Astrocyte of the cerebellum (primary cell): ENCODE measurements around the gene ERMARD.
"Not testable (repeated sequence)": the region's sequence is repeated elsewhere in the genome, so short reads cannot be mapped to it uniquely, and the experiment has no call there.

Source experiments
- DNase-seq: peaks from one replicate; pipeline ENCODE4 v3.0.0-alpha.2; 2011; ENCODE audit warnings: low read depth
- H3K4me3 ChIP-seq: 2 replicates; pipeline ENCODE4 v1.5.1; 2011; ENCODE audit warnings: mild to moderate bottlenecking, low read depth, low read length, moderate library complexity
- CTCF ChIP-seq: IDR thresholded peaks from 2 replicates; pipeline ENCODE4 v1.5.1; 2012; ENCODE audit warnings: low read length, low read depth, moderate library complexity, mild to moderate bottlenecking; ENCODE audit errors: missing control alignments
- in situ Hi-C: cut with HindIII; loops from 2 replicates; pipeline ENCODE4 v1.10.0; 2017; ENCODE audit warnings: low sequenced_read_pairs

The ERMARD gene

GRCh38 chr6:169755162-169755561 is 3.7 kb downstream of the ERMARD start:
- no peak for DNase-seq
- no peak overlapping the region for H3K4me3 ChIP-seq
- no peak for TF ChIP-seq CTCF
- in situ Hi-C loops = no loop called here

GRCh38 chr6:169763308-169763707 is 11.9 kb downstream of the ERMARD start:
- no peak overlapping the region for H3K4me3 ChIP-seq
- in situ Hi-C loops = no loop called here
- DNase-seq = no peak
- TF ChIP-seq CTCF = no peak

- no peak for DNase-seq
Measured at GRCh38 chr6:169763881-169764280, 12.5 kb downstream of the ERMARD start.

GRCh38 chr6:169765789-169766188 is 14.4 kb downstream of the ERMARD start:
- DNase-seq, H3K4me3 ChIP-seq, in situ Hi-C loops: not testable (repeated sequence)

More at GRCh38 chr6:169763881-169764280, 12.5 kb downstream of the ERMARD start:
- TF ChIP-seq CTCF = no peak
- in situ Hi-C loops = no loop called here
- no peak overlapping the region for H3K4me3 ChIP-seq

GRCh38 chr6:169766232-169766631 is 14.8 kb downstream of the ERMARD start:
- H3K4me3 ChIP-seq = no peak overlapping the region
- TF ChIP-seq CTCF = no peak
- in situ Hi-C loops = no loop called here
- no peak for DNase-seq

- in situ Hi-C loops = no loop called here
- no peak for DNase-seq
- TF ChIP-seq CTCF = no peak
- H3K4me3 ChIP-seq = no peak overlapping the region
Measured at GRCh38 chr6:169766921-169767736, 15.7 kb downstream of the ERMARD start.

GRCh38 chr6:169774347-169774746 is 22.9 kb downstream of the ERMARD start:
- no peak for TF ChIP-seq CTCF
- DNase-seq = no peak
- H3K4me3 ChIP-seq = no peak overlapping the region
- in situ Hi-C loops = no loop called here
